TTC549 (cell line): ENCODE measurements around the gene MRTFB.
"Not testable (repeated sequence)": the region's sequence is repeated elsewhere in the genome, so short reads cannot be mapped to it uniquely, and the experiment has no call there.

Experiments
- FAIRE-seq: peaks from 2 replicates; lab custom pipeline; 2012; peaks lifted over from hg19 to GRCh38; lab: Jason Lieb, UNC

Gene MRTFB

GRCh38 chr16:14105760-14106375 is 34.7 kb downstream of the MRTFB start:
- FAIRE-seq: no peak

GRCh38 chr16:14106457-14106856 is 35.3 kb downstream of the MRTFB start:
- FAIRE-seq: no peak

GRCh38 chr16:14106961-14107360 is 35.8 kb downstream of the MRTFB start:
- no peak for FAIRE-seq

GRCh38 chr16:14109077-14109775 is 38.1 kb downstream of the MRTFB start:
- FAIRE-seq: no peak

GRCh38 chr16:14109782-14110727 is 38.9 kb downstream of the MRTFB start:
- FAIRE-seq: no peak

GRCh38 chr16:14110728-14111251 is 39.7 kb downstream of the MRTFB start:
- FAIRE-seq: no peak

- no peak for FAIRE-seq
Measured at GRCh38 chr16:14111713-14112538, 40.8 kb downstream of the MRTFB start.

- FAIRE-seq: no peak
Measured at GRCh38 chr16:14112539-14112856, 41.4 kb downstream of the MRTFB start.

GRCh38 chr16:14113344-14113743 is 42.2 kb downstream of the MRTFB start:
- no peak for FAIRE-seq

GRCh38 chr16:14117051-14117450 is 45.9 kb downstream of the MRTFB start:
- FAIRE-seq: no peak

- FAIRE-seq: no peak
Measured at GRCh38 chr16:14119799-14120198, 48.7 kb downstream of the MRTFB start.

- FAIRE-seq: no peak
Measured at GRCh38 chr16:14120335-14120734, 49.2 kb downstream of the MRTFB start.

- FAIRE-seq: no peak
Measured at GRCh38 chr16:14121142-14121541, 50.0 kb downstream of the MRTFB start.

- FAIRE-seq: no peak
Measured at GRCh38 chr16:14121872-14122271, 50.8 kb downstream of the MRTFB start.

- FAIRE-seq: not testable (repeated sequence)
Measured at GRCh38 chr16:14122430-14122829, 51.3 kb downstream of the MRTFB start.

- no peak for FAIRE-seq
Measured at GRCh38 chr16:14125000-14125681, 54.0 kb downstream of the MRTFB start.

- FAIRE-seq: no peak
Measured at GRCh38 chr16:14125708-14126107, 54.6 kb downstream of the MRTFB start.

GRCh38 chr16:14128097-14128496 is 57.0 kb downstream of the MRTFB start:
- FAIRE-seq: no peak

- FAIRE-seq: no peak
Measured at GRCh38 chr16:14129502-14129901, 58.4 kb downstream of the MRTFB start.

- no peak for FAIRE-seq
Measured at GRCh38 chr16:14131774-14132695, 60.9 kb downstream of the MRTFB start.
